OCI-LY1 (cell line): ENCODE data around the gene ST6GALNAC3.

Experiments used
- EZH2 ChIP-seq: fragments of 200-600 bp; sonication (generic), shearing (Covaris generic); IDR thresholded peaks from 2 replicates; pipeline ENCODE4 v1.8.0; 2017; ENCODE audit warnings: borderline replicate concordance, mixed run types, mild to moderate bottlenecking, antibody characterized with exemption, low read length, moderate library complexity, mixed read lengths
- TF ChIP-seq, protein P1 (sequence below): fragments of 200-600 bp; sonication (generic), shearing (Covaris generic); IDR thresholded peaks from 2 replicates; pipeline ENCODE4 v1.5.1; 2017; ENCODE audit warnings: mild to moderate bottlenecking, antibody characterized with exemption, low read length, moderate library complexity, mixed read lengths

- TF ChIP-seq, protein P1, sequence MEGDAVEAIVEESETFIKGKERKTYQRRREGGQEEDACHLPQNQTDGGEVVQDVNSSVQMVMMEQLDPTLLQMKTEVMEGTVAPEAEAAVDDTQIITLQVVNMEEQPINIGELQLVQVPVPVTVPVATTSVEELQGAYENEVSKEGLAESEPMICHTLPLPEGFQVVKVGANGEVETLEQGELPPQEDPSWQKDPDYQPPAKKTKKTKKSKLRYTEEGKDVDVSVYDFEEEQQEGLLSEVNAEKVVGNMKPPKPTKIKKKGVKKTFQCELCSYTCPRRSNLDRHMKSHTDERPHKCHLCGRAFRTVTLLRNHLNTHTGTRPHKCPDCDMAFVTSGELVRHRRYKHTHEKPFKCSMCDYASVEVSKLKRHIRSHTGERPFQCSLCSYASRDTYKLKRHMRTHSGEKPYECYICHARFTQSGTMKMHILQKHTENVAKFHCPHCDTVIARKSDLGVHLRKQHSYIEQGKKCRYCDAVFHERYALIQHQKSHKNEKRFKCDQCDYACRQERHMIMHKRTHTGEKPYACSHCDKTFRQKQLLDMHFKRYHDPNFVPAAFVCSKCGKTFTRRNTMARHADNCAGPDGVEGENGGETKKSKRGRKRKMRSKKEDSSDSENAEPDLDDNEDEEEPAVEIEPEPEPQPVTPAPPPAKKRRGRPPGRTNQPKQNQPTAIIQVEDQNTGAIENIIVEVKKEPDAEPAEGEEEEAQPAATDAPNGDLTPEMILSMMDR, result no peak
- no peak for TF ChIP-seq EZH2
Observed at GRCh38 chr1:76298399-76298798, 223.9 kb downstream of the ST6GALNAC3 start.
